GM12892 (cell line): Measurements from ENCODE around the gene ZFYVE1.

ENCODE experiments used
- POLR2A ChIP-seq: IDR thresholded peaks from 2 replicates; pipeline ENCODE4 v1.6.1; 2011; ENCODE audit warnings: low read depth, low read length, control low read depth
- POLR2AphosphoS5 ChIP-seq: IDR thresholded peaks from 2 replicates; pipeline ENCODE4 v1.6.1; 2011; ENCODE audit warnings: low read depth, low read length, control low read depth
- TAF1 ChIP-seq: IDR thresholded peaks from 2 replicates; pipeline ENCODE4 v1.6.1; 2011; ENCODE audit warnings: low read depth, mild to moderate bottlenecking, control low read depth, low read length, borderline replicate concordance

DNA sequence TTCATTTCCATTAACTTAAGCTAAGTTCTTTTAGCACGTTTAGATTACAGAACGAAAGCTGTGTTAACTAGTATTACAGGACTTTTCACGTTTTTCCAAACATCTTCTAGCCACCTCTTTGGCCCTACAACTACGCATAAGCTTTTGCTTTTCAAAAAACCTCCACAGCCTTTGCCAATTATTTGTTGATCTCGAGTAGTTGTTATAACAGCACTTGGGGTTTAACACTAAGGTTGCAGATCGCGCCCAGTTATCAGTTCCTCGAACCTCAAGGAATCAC, 31.0 kb upstream of the ZFYVE1 start:
- TF ChIP-seq POLR2AphosphoS5 (no peak), POLR2A (no peak), TAF1 (no peak)
